HEK293 (cell line): ENCODE results near the gene CEP83.

Experiments used
- MYNN ChIP-seq: fragments of 450-650 bp; formaldehyde crosslinking; IDR thresholded peaks from 2 replicates; pipeline ENCODE4 v1.5.1; 2016; ENCODE audit warnings: missing biosample characterization, missing genetic modification characterization, borderline replicate concordance
- ZBTB20 ChIP-seq: fragments of 450-650 bp; formaldehyde crosslinking; IDR thresholded peaks from 2 replicates; pipeline ENCODE4 v1.5.1; 2016; ENCODE audit warnings: missing biosample characterization, missing genetic modification characterization
- ZEB2 ChIP-seq: fragments of 450-650 bp; formaldehyde crosslinking; IDR thresholded peaks from 2 replicates; pipeline ENCODE4 v1.5.1; 2016; ENCODE audit warnings: missing biosample characterization, missing genetic modification characterization
- ZNF292 ChIP-seq: fragments of 450-650 bp; formaldehyde crosslinking; IDR thresholded peaks from 2 replicates; pipeline ENCODE4 v1.5.1; 2016; ENCODE audit warnings: low read depth, missing biosample characterization, missing genetic modification characterization, borderline replicate concordance
- ZNF394 ChIP-seq: fragments of 450-650 bp; formaldehyde crosslinking; IDR thresholded peaks from 2 replicates; pipeline ENCODE4 v1.5.1; 2016; ENCODE audit warnings: missing biosample characterization, missing genetic modification characterization, mild to moderate bottlenecking, moderate library complexity, borderline replicate concordance
- ZNF501 ChIP-seq: fragments of 450-650 bp; formaldehyde crosslinking; IDR thresholded peaks from 2 replicates; pipeline ENCODE4 v1.5.1; 2016; ENCODE audit warnings: missing biosample characterization, missing genetic modification characterization
- ZNF510 ChIP-seq: fragments of 450-650 bp; formaldehyde crosslinking; IDR thresholded peaks from 2 replicates; pipeline ENCODE4 v1.5.1; 2018; ENCODE audit warnings: mild to moderate bottlenecking, missing genetic modification characterization, missing biosample characterization; ENCODE audit not compliant: insufficient replicate concordance
- ZNF677 ChIP-seq: fragments of 450-650 bp; IDR thresholded peaks from 2 replicates; pipeline ENCODE4 v1.5.0; 2018; ENCODE audit warnings: missing biosample characterization, mild to moderate bottlenecking, missing genetic modification characterization, moderate library complexity
- ZNF792 ChIP-seq: fragments of 450-650 bp; formaldehyde crosslinking; IDR thresholded peaks from 2 replicates; pipeline ENCODE4 v1.5.1; 2016; ENCODE audit warnings: missing biosample characterization, missing genetic modification characterization
- ZNF837 ChIP-seq: fragments of 450-650 bp; formaldehyde crosslinking; IDR thresholded peaks from 2 replicates; pipeline ENCODE4 v1.5.1; 2016; ENCODE audit warnings: missing biosample characterization, missing genetic modification characterization
- TF ChIP-seq, protein P1 (sequence below): fragments of 450-650 bp; formaldehyde crosslinking; IDR thresholded peaks from 2 replicates; pipeline ENCODE4 v1.5.1; 2016; ENCODE audit warnings: missing biosample characterization, missing genetic modification characterization
- TF ChIP-seq, protein P2 (sequence below): fragments of 450-650 bp; IDR thresholded peaks from 2 replicates; pipeline ENCODE4 v1.5.1; 2018; ENCODE audit warnings: missing biosample characterization, missing genetic modification characterization

DNA sequence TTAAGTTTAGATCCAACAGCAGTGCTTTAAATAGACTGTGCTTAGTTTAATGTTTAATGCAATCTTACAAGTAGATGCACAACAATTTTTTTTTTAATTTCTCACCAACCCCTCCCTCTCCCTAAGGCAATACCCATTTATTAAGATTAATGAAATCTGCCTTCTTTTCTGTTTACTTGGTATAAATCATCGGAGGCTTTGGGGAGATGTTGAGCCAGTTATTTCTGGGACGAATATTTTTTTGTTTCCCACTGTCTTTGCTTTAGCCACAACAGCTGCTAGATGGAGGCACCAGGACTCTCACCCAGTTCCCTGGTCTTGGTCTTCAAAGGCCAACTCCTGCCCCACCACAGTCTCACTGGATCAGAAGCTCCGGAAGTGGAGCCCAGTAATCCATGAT, 197.9 kb downstream of the CEP83 start:
- no peak for TF ChIP-seq MYNN (tag by site-specific recombination)
- no peak for TF ChIP-seq ZNF837 (tag by site-specific recombination)
- TF ChIP-seq ZBTB20 (tag by site-specific recombination) = no peak
- TF ChIP-seq, protein P1, sequence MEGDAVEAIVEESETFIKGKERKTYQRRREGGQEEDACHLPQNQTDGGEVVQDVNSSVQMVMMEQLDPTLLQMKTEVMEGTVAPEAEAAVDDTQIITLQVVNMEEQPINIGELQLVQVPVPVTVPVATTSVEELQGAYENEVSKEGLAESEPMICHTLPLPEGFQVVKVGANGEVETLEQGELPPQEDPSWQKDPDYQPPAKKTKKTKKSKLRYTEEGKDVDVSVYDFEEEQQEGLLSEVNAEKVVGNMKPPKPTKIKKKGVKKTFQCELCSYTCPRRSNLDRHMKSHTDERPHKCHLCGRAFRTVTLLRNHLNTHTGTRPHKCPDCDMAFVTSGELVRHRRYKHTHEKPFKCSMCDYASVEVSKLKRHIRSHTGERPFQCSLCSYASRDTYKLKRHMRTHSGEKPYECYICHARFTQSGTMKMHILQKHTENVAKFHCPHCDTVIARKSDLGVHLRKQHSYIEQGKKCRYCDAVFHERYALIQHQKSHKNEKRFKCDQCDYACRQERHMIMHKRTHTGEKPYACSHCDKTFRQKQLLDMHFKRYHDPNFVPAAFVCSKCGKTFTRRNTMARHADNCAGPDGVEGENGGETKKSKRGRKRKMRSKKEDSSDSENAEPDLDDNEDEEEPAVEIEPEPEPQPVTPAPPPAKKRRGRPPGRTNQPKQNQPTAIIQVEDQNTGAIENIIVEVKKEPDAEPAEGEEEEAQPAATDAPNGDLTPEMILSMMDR (tag by site-specific recombination) = no peak
- no peak for TF ChIP-seq ZNF792 (tag by site-specific recombination)
- TF ChIP-seq ZNF501 (tag by site-specific recombination) = no peak
- TF ChIP-seq ZNF292 (tag by site-specific recombination) = no peak
- no peak for TF ChIP-seq ZEB2 (tag by site-specific recombination)
- no peak for TF ChIP-seq ZNF677 (tag by site-specific recombination)
- no peak for TF ChIP-seq ZNF394 (tag by site-specific recombination)
- TF ChIP-seq, protein P2, sequence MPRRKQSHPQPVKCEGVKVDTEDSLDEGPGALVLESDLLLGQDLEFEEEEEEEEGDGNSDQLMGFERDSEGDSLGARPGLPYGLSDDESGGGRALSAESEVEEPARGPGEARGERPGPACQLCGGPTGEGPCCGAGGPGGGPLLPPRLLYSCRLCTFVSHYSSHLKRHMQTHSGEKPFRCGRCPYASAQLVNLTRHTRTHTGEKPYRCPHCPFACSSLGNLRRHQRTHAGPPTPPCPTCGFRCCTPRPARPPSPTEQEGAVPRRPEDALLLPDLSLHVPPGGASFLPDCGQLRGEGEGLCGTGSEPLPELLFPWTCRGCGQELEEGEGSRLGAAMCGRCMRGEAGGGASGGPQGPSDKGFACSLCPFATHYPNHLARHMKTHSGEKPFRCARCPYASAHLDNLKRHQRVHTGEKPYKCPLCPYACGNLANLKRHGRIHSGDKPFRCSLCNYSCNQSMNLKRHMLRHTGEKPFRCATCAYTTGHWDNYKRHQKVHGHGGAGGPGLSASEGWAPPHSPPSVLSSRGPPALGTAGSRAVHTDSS (tag by site-specific recombination) = no peak
- TF ChIP-seq ZNF510 = no peak
